Prostate gland (tissue), 2 donors: ENCODE results near the gene PRMT9.

Source experiments
- CTCF ChIP-seq, 4 experiments: fragments of 200-600 bp in 2 of 4; fragments of 450-650 bp in 2 of 4; sonication (generic) in 2 of 4; IDR thresholded peaks; 1 replicate in 3 of 4; 2 replicates in 1 of 4; pipeline ENCODE4 v1.5.1; 2016 to 2019; ENCODE audit warnings: antibody characterized with exemption in 4 of 4, mild to moderate bottlenecking in 2 of 4, moderate library complexity in 2 of 4
- POLR2A ChIP-seq: fragments of 450-650 bp; IDR thresholded peaks from one replicate; pipeline ENCODE4 v1.6.1; 2016; ENCODE audit warnings: antibody characterized with exemption, mild to moderate bottlenecking

- no peak for TF ChIP-seq CTCF (IDR thresholded peaks at IDR 0.05)
- TF ChIP-seq POLR2A, result peak; percentile 12
These were observed 47.9 kb upstream of the PRMT9 start, which contains the start of gene ARHGAP10 for GRCh38 chr4:147731580-147732517.
